HS-27A (cell line): ENCODE data around the gene ZDHHC12.
"Not testable (repeated sequence)": the region's sequence is repeated elsewhere in the genome, so short reads cannot be mapped to it uniquely, and the experiment has no call there.

Source experiments
- DNase-seq: peaks from one replicate; pipeline ENCODE4 v3.0.0-alpha.2; 2012; ENCODE audit warnings: low read depth, missing footprints

The ZDHHC12 gene

DNA sequence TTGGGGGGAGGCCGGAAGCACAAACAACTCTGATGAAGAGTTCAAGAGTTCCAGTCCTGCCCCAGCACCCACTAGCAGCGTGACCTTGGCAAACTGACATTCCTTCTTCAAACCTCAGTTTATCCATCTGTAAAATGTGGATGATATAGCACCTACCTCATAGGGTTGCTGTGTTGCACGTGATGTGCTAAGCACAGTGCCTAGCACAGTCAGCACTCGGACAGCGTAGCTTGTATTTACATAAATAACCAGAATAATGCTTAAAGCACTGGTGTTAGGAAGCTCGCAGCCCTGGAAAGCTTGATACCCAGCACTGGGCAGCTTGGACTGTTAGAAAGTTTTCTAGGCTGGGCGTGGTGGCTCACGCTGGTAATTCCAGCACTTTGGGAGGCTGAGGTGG, 16.5 kb downstream of the ZDHHC12 start:
- no peak for DNase-seq

DNA sequence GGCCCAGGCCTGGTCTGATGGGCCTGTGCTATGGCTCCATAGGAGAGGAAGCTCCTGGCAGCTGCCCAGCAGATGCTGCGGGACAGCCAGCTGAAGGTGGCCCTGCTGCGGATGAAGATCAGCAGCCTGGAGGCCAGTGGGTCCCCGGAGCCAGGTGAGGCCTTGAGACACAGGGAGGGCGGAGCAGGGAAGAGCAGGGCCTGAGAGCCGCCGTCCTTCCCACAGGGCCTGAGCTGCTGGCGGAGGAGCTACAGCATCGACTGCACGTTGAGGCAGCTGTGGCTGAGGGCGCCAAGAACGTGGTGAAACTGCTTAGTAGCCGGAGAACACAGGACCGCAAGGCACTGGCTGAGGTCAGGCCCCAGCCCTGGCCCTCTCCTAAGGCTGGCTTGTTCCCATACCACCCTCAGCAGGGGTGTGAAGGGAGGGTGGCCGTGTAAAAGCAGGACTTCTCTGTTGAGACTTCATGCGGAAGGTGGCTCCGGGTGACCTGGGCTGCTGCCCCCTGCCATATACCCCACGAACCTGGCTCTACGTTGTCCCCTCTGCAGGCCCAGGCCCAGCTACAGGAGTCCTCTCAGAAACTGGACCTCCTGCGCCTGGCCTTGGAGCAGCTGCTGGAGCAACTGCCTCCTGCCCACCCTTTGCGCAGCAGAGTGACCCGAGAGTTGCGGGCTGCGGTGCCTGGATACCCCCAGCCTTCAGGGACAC, 17.1 kb downstream of the ZDHHC12 start:
- DNase-seq, result no peak

DNA sequence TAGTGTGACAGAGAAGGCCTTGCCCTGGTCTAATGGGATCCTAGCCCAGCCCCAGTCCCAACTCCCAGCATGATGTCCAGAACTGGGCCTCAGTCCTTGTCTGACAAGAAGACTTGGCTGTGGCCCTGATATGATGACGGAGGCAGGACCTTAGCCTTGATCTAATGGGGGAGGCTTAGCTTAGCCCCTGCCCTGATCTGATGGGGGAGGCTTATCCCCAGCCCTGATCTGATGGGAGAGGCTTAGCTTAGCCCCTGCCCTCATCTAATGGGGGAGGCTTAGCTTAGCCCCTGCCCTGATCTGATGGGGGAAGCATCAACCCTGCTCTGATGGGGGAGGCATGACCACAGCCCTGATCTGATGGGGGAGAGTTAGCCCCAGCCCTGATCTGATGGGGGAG, 17.9 kb downstream of the ZDHHC12 start:
- no peak for DNase-seq

DNA sequence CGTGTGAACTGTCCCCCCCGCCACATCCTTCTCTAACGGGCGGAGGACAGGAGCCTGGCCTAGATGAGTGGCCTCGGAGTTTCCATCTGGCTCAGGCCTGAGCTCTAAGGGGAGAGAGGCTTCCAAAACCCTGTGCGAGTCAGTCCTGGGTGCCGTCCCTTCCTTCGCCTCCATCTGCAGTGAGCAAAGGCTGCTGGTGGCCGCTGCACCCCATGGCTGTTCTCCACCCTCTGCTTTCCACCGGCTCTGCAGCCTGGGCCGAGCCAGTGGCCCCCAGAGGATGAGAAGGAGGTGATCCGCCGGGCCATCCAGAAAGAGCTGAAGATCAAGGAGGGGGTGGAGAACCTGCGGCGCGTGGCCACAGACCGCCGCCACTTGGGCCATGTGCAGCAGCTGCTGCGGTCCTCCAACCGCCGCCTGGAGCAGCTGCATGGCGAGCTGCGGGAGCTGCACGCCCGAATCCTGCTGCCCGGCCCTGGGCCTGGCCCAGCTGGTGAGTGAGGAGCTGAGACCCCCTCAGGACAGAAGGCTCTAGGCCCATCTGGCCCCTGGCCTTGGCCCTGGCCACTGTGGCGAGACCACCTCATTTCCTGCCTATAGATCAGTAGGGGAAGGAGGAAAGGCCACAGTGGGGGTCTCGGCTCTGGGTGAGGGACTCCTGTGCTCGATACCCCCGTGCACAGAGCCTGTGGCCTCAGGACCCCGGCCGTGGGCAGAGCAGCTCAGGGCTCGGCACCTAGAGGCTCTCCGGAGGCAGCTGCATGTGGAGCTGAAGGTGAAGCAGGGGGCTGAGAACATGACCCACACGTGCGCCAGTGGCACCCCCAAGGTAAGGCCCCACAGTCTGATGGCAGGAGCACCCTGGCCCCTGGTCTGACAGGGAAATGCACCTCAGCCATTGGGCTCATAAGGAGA, 18.6 kb downstream of the ZDHHC12 start:
- no peak for DNase-seq

DNA sequence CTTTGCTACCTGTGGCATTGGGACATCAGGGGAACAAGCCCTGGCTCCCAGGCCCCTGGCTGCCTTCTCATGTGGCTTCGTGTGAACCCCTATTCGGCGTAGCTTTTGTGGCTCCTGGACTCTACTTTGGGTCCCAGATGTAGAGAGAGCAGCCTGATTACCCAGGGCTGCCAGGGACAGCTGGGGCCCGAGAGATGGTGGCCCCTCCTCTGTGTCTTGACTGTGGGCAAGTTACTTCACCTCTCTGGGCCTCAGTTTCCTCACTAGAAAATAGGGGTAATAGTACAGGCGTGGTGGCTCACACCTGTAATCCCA, 19.6 kb downstream of the ZDHHC12 start:
- DNase-seq, result no peak

DNA sequence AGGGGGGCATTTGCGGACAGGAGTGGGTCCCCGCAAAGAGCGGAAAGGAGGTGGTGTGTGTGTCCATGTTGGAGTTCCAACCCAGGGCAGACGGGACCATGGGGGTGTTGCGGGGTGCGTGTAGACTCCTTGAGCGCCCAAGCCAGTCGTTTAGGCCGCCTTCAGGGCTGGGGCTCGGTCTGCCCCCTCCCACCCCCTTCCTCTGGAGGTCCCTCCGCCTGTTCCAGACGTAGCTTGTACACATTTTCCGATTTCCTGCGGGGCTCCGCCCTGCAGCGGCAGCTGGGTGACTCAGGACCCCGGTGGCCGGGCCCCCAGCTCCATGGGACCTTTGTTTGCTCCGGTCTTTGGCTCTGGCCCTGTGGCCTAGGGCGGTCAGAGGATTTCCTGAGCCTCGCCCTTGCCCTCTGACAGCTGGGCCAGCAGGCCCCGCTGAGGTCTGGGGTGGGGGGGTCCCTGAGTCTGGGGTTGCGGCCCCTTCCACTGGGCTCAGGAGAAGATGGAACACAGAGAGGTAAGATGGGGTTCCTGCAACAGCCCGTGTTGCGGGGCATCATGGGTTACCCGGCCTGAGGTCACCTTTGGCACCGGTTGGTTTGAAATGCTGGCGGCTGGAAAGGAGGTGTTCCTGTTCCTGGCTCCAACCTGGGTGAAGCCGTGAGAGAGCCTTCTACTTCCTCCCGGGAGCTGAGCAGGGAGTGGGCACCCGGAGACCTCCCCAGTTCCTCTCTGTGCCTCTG, 20.1 kb downstream of the ZDHHC12 start:
- no peak for DNase-seq

DNA sequence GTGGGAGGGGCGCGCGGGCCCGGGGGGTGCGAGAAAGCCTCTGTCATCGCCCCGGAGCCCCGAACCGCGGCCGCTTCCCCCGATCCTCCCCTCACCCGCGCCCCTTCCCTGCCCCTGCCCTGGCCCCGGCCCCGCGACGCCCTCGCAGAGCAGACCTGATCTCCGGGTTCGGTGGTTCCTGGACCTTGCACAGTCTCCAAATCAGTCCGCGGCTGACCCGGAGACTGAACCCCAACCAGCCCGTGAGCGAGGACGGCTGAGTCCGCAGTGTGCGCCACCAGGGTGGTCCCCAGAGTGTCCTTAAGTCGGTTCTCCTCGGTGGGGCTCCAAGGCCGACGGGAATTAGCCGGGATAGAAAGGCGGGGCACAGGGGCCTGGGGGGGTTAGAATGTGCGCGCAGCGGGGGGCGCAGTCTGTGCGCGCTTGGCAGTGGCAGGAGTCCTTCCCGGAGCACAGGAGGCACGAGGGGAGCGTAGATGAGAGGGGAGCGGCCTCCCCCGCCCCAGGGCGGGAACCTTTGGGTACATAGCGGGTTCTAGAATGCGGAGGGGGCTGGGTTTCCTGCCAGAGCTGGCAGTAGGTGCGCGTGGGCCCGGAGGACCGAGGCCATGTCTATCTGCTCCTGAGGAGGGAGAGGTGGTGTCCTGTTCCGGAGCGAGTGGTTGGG, 20.8 kb downstream of the ZDHHC12 start:
- no peak for DNase-seq

DNA sequence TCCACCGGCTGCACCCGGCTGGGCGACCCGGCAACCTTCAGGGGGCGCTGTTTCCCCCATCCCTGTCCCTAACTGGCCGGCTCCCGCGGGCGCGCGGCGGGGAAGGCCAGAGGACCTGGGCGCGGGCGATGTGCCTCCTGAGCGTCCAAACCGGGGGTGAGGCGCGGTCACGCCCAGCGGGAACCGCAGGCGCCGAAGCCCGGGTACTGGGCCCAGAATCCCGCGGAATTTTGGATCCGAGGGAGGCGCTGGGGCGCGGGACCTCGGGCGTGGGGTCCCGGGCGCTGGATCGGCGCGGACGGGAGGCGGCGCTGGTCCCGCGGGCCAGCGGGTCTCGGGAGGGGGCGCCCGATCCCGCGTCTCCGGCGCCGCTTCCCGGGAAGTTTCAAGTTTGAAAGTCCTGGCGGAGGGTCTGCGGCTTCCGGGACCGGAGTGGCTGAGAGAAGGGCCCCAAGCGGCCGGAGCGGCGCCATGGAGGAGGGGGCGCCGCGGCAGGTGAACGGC, 21.4 kb downstream of the ZDHHC12 start, which contains the start of gene PKN3:
Gene PKN3 (plus strand): TSS at position 59 of the 504 bp plus-strand sequence. CDS start 413 bp downstream, at position 472.
- DNase-seq, result peak; percentile 71

DNA sequence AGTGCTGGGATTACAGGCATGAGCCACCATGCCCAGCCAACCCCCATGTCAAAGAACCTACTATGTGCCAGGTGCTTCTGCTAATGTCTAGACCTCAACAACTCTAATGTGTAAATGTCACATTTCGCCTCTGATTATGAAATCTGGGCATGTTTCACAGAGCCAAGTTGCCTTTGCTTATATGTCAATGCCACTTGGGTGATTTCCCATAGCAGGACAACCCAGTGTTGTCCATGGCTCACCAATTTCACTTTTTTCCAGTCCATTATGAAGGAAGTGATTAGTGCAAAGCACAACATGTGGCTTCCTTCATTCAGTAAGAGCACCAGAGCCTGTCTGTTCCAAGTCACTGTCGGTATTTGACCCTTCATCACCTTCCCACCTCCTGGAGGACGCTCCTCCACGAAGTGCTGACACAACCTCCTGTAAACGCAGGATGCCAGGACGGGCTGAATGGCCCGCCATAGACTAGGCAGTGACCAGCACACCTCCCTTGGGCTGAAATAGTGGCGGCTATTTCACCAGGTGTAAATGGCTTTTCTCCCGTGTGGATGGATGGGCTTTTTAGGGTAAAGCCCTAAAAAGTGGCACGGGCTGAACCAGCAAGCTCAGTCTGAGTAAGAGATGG, 22.6 kb downstream of the ZDHHC12 start:
- no peak for DNase-seq

DNA sequence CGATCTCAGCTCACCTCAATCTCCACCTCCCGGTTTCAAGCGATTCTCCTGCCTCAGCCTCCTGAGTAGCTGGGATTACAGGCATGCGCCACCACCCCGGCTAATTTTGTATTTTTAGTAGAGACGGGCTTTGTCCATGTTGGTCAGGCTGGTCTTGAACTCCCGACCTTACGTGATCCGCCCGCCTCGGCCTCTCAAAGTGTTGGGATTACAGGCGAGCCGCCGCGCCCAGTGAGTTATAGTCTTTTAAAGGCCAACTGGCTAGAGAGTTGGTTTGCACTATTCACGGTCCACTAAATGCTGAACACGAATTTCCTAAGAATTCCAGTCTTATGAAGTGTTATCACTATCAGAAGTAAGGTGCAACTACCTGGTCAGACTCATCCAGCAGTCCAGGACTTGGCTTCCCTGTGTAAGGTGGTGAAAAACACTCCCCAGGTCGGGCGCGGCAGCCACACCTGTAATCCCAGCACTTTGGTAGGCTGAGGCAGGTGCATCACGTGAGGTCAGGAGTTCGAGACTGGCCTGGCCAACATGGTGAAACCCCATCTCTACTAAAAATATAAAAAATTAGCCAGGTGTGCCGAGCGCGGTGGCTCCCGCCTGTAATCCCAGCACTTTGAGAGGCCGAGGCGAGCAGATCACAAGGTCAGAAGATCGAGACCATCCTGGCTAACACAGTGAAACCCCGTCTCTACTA, 24.7 kb downstream of the ZDHHC12 start:
- DNase-seq, result not testable (repeated sequence)

DNA sequence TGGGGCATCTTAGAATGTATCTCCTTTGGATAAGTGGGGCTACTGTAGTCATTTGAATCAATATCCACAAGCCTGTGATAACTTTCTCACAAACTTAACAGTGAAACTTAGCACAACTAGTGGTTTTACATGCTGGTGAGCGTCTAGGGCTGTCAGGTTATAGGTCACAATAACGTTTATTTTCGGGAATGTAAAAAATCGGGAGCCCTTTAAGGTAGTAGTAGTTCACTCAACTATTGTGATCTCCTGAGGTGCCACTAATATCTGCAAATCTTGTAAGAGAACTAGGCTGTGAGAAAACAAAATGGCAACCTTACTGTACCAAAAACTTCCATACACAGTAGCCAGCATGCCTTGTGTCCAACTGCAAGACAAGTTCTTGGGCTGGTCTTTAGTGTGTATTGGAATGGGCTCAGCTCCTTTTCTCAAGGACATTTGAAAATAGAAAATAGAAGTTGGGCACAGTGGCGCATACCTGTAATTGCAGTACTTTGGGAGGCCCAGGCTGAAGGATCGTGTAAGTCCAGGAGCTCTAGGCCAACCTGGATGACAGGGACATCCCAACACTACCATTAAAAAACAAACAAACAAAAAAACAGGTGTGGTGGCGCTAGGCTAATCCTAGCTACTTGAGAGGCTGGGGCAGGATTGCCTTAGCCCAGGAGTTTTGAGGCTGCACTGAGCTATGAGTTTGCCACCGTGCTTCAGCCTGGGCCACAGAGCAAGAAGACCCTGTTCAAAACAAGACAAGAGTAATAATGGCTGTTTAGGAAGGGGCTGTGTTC, 26.8 kb downstream of the ZDHHC12 start:
- no peak for DNase-seq

DNA sequence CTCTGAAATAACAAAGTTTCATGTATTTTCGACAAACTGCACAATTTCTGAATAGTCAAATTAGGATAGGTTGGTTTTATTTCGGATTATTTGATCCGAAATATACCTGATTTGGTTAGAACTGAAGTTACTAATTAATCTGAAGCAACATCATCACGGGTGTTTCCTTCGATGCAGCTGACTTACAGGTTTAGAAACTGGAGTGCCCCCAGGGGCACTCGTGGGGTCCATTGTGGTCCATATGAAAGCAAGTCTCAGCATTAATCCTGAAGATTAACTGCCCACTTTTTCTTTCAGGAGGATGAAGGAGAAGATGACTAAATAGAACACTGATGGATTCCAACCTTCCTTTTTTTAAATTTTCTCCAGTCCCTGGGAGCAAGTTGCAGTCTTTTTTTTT, 29.6 kb downstream of the ZDHHC12 start:
- DNase-seq, result no peak

DNA sequence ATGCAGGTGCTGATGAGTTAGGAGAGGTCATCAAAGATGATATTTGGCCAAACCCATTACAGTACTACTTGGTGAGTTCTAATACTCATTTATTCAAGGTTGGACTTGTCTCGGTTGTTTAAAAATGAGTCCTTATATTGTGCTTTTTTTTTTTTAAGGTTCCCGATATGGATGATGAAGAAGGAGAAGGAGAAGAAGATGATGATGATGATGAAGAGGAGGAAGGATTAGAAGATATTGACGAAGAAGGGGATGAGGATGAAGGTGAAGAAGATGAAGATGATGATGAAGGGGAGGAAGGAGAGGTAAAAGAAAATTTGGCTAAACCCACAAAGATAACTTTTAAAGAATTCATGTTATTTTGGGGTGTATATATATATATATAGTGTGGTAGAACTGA, 30.2 kb downstream of the ZDHHC12 start:
- not testable (repeated sequence) for DNase-seq

DNA sequence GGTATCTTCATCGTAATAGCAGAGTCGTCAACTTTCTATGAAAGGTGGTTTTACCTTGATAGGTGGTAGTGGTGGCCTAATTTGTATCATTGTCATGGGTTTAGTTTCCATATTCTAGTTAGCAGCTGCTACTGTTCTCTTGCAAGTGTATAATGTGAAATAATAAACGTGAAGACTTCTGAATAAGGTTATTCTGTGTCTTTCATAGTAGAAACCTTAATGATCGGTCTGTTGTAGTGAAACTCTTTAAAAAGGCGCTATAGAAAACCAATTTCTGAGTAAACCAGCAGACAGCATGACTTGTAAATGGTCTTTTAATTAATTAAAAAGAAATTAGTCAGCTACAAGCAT, 33.3 kb downstream of the ZDHHC12 start:
- no peak for DNase-seq

DNA sequence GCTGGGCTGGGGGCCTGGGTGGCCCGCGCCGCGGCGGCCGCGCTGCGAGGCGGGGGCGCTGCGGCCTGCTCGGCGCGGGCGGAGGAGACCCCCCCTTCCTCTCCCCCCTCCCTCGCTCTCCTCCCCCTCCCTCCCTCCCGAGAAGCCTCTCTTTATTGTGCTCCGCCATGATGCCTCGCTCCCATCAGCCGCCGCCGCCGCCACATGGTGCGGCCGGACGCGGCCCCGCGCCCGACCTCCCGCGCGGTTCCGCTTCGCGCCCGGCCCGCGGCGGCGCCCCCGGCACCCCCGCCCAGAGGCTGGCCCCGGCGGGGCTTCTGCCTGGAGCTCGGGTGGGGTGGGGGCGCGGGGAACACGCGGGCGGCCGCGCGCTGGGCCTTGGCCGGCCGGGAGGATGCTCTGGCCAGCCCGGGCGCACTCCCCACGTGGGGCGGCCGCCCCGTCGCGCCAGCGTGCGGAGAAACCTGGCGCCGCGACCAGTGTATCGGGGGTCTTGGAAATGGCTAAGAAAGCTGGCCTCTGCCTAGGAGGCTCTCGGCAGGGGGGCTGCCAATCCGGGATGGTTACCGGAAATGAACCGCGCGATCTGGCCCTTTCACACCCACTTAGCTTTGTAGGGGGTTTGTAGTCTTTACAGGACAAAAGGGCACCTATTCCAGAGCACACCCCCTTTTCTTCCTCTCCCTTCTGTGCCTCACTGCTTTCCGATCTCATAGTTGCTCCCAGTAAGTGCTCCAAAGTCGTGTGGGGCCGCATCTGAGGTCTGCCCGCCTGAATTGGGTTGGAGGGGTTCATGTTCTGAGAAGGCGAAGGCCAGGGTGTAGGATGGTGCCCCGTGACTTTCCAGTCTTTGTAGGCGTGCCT, 33.9 kb downstream of the ZDHHC12 start:
- DNase-seq, result no peak

DNA sequence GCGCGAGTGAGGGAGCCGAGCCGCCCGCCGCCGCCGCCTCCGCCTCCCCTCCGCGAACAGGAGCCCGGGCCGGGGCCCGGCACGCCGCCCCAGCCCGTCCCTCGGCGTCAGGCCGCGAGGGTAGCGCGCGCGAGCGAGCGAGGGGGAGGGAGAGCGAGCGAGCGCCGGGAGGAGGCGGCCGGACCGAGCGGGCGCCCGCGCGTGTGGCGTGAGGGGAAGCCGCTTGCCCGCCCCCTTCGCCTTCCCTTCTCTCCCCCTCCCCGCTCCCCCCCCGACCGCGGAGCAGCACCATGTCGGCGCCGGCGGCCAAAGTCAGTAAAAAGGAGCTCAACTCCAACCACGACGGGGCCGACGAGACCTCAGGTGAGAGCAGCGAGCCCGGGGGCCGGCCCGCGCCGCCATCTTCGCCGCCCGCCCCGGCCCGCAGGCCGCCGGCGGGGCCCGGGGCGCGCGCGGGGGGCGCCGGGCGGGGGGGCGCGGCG, 34.6 kb downstream of the ZDHHC12 start:
- DNase-seq, result no peak

DNA sequence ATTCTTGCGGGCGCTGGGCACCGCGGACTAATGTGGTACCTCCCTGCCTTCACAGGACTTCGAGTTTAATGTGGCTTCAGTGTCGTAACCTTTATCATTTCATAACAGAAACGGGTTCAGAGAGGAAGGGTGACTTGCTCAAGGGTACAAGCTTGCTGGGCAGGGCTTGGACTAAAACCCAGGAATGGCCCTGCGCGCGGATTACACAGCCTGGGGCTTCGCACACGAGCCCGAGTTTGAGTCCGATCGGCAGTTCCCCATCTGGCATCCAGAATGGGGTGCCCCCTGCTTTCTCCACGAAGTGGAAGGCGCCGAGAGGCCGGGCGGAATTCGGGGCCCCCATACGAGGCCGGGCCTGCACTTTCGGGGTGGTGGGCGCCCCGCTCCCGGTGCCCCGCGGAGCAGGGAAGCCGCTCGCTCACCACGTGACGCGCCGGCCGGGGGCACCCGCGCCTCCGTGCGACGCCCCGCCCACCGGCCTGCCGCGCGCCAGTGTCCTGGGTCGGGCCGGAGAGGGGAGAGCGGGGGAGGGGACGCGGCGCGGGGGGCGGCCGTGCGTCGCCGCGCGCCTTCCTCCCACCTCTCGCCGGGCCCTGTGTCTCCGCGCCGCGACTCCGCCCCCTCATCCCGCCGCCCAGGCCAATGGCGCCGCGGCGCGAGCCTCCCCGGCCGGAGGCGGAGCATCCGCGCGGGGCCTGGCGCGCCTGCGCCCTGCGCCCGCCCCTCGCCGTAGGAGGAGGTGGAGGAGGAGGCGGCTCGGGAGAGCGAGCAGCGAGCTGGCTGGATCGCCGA, 35.2 kb downstream of the ZDHHC12 start, which contains the start of gene SET:
Gene SET (plus strand): TSS at position 722 of the 792 bp plus-strand sequence. CDS start 361 bp downstream, outside the sequence.
- peak; percentile 57 for DNase-seq

DNA sequence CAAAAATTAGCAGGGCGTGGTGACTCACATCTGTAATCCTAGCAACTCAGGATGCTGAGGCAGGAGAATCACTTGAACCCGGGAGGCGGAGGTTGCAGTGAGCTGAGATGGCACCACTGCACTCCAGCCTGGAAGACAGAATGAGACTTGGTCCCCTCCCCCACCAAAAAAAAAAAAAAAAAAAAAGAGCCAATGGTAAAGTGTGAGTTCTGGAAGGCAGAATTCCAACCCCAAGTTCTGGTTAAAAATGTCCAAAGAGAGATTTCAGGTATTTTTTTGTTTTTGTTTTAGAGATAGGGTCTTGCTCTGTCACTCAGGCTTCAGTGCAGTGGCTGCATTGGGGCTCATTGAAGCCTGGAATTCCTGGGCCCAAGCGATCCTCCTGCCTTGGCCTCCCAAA, 36.5 kb downstream of the ZDHHC12 start:
- no peak for DNase-seq
